ENCODE data around the gene OR4K5.
"Not testable (repeated sequence)": the region's sequence is repeated elsewhere in the genome, so short reads cannot be mapped to it uniquely, and the experiment has no call there.

OR4K5 gene

GRCh38 chr14:19930617-19931016, 10.2 kb downstream of the OR4K5 start, which contains the start of gene OR4K1:
OR4K1 (plus strand) TSS chr14:19930917; CDS start chr14:19935667, 4,750 bp downstream.
- POLR2A ChIA-PET = no interaction called here
- CTCF ChIA-PET = no interaction called here
- no peak for DNase-seq (ENCODE audit: extremely low spot score)
- TF ChIP-seq CTCF (IDR thresholded peaks at IDR 0.05; ENCODE audit: control extremely low read depth, extremely low read depth, low read depth, missing control alignments) = no peak

- TF ChIP-seq CTCF (IDR thresholded peaks at IDR 0.05; ENCODE audit: control extremely low read depth, extremely low read depth, low read depth, missing control alignments) = no peak
- ChIA-PET POLR2A (no interaction called here), CTCF (no interaction called here)
- no peak for DNase-seq (ENCODE audit: extremely low spot score)
Measured at GRCh38 chr14:19941668-19942067, 21.3 kb downstream of the OR4K5 start.

GRCh38 chr14:19947413-19948090, 27.1 kb downstream of the OR4K5 start:
- no peak for TF ChIP-seq CTCF (IDR thresholded peaks at IDR 0.05; ENCODE audit: control extremely low read depth, extremely low read depth, low read depth, missing control alignments)
- DNase-seq (ENCODE audit: extremely low spot score) = no peak
- POLR2A ChIA-PET = no interaction called here
- CTCF ChIA-PET = no interaction called here

- ChIA-PET POLR2A (no interaction called here), CTCF (no interaction called here)
- TF ChIP-seq CTCF (IDR thresholded peaks at IDR 0.05; ENCODE audit: control extremely low read depth, extremely low read depth, low read depth, missing control alignments) = no peak
- no peak for DNase-seq (ENCODE audit: extremely low spot score)
Measured at GRCh38 chr14:19949218-19949617, 28.8 kb downstream of the OR4K5 start.

- CTCF ChIA-PET = interaction anchor here (1.4 kb wide), 1 partner anchor 54 kb away, joined by 3 read pairs; no protein-coding TSS in a partner anchor
- POLR2A ChIA-PET; DNase-seq (ENCODE audit: extremely low spot score): not testable (repeated sequence)
Measured at GRCh38 chr14:19969735-19970134, 49.3 kb downstream of the OR4K5 start.
